PC-9 (cell line): ENCODE results near the gene MAML3. TPM values are rescaled to one million over a fixed set of nuclear protein-coding genes. Genes with fewer than 3 reads are reported as not detected.

Experiments
- BruUV-seq: library from RNA; stranded (reverse); fragments of 400-500 nt; replicated peaks from 2 replicates; lab custom pipeline; 2021; lab: Mats Ljungman, UMichigan
- CTCF ChIA-PET: fragments of 300-600 bp; sonication (Branson Sonifier 250); formaldehyde crosslinking; loops from one replicate; lab custom pipeline; 2022; ENCODE audit warnings: antibody characterized with exemption; lab: Charles Lee
- POLR2A ChIA-PET: fragments of 300-600 bp; sonication (Branson Sonifier 250); formaldehyde crosslinking; loops from one replicate; lab custom pipeline; 2022; ENCODE audit warnings: antibody characterized with exemption; ENCODE audit not compliant: unreplicated experiment; lab: Charles Lee
- DNase-seq, 2 experiments: peaks; one replicate each; pipeline versions ENCODE4 v3.0.0 to v3.0.0-alpha.2; 2015 to 2022; ENCODE audit warnings: mixed read lengths in 1 of 2
- H2AFZ ChIP-seq: fragments of 200-600 bp; sonication (generic); 2 replicates; pipeline ENCODE4 v1.8.1; 2017; ENCODE audit warnings: antibody characterized with exemption
- H3F3A ChIP-seq: fragments of 200-600 bp; sonication (generic); 2 replicates; pipeline ENCODE4 v1.8.1; 2017; ENCODE audit warnings: antibody characterized with exemption, mild to moderate bottlenecking, low read depth; ENCODE audit not compliant: insufficient read depth
- H3K27ac ChIP-seq: fragments of 200-600 bp; sonication (generic); 2 replicates; pipeline ENCODE4 v1.6.1; 2016; ENCODE audit warnings: mixed run types
- H3K27me3 ChIP-seq: fragments of 200-600 bp; sonication (generic); 2 replicates; pipeline ENCODE4 v1.6.1; 2016; ENCODE audit warnings: low read depth, mixed run types; ENCODE audit not compliant: insufficient read depth
- H3K36me3 ChIP-seq: fragments of 200-600 bp; sonication (generic); 2 replicates; pipeline ENCODE4 v1.6.1; 2016; ENCODE audit warnings: low read depth, mixed run types
- H3K4me1 ChIP-seq: fragments of 200-600 bp; sonication (generic); replicated peaks from 2 replicates; pipeline ENCODE4 v1.6.1; 2016; ENCODE audit warnings: mixed run types; ENCODE audit not compliant: insufficient read depth
- H3K4me2 ChIP-seq: fragments of 200-600 bp; sonication (generic); 2 replicates; pipeline ENCODE4 v1.6.1; 2017; ENCODE audit warnings: mixed run types
- H3K4me3 ChIP-seq: fragments of 200-600 bp; sonication (generic); 2 replicates; pipeline ENCODE4 v1.6.1; 2016; ENCODE audit warnings: mixed run types
- H3K79me2 ChIP-seq: fragments of 200-600 bp; sonication (generic); 2 replicates; pipeline ENCODE4 v1.6.1; 2017; ENCODE audit warnings: low read depth, mixed run types
- H3K9me2 ChIP-seq: fragments of 200-600 bp; sonication (generic); 2 replicates; pipeline ENCODE4 v1.8.1; 2017; ENCODE audit warnings: mild to moderate bottlenecking; ENCODE audit not compliant: insufficient read depth
- H3K9me3 ChIP-seq: fragments of 200-600 bp; sonication (generic); 2 replicates; pipeline ENCODE4 v1.8.1; 2016; ENCODE audit warnings: low read depth; ENCODE audit not compliant: insufficient read depth
- H4K20me1 ChIP-seq: fragments of 200-600 bp; sonication (generic); 2 replicates; pipeline ENCODE4 v1.8.1; 2017; ENCODE audit not compliant: insufficient read depth
- EZH2 ChIP-seq: fragments of 200-600 bp; sonication (generic); IDR thresholded peaks from 2 replicates; pipeline ENCODE4 v1.8.0; 2017; ENCODE audit warnings: antibody characterized with exemption, low read depth
- intact Hi-C: fragments of 100-400 bp; cut with micrococcal nuclease; formaldehyde crosslinking; loops from one replicate; pipeline ENCODE4 v1.10.0; 2022; ENCODE audit not compliant: unreplicated experiment
- total RNA-seq: library from RNA; stranded (reverse); gene quantifications from 2 replicates; pipeline ENCODE4 v1.2.3, GENCODE V29; 2021
- TF ChIP-seq, protein P1 (sequence below): fragments of 200-600 bp; sonication (generic); conservative IDR thresholded peaks from 2 replicates; pipeline ENCODE4 v1.6.1; 2017; ENCODE audit warnings: mixed run types, antibody characterized with exemption, mild to moderate bottlenecking, moderate library complexity

Gene MAML3
- total RNA-seq, 1 experiment from 2014 or later = 15.2 TPM

DNA sequence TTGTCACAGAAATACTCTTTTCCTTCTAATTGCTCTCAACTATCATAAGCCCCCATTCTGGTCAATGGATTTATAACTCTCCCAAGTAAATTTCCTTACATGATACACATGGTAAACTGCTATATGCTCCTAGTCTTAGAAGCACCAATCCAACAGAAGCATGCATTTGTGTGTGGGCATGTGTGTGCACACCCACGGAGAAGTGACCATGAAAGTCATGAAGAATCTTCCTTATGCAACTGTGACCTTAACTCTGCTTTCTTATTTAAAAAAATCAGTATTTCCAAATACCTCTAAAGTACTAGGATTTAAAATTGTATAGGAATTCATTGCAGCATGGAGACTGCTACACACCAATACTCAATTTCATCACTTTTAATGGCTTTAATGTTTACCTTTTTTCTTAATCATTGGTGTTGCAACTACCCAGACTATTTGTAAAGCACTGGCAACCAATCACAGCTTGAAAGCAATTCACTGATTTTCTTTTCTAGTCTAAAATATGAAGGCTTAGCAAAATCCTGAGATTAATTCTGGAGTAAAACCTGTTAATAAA lies 47.6 kb downstream of the MAML3 start:
- ChIA-PET CTCF (no interaction called here), POLR2A (interaction anchor here (0.7 kb wide), 1 partner anchor 148 kb away, joined by 3 read pairs; no protein-coding TSS in a partner anchor)
- DNase-seq = peak in 1 of 2 experiments; percentile 77
- TF ChIP-seq, protein P1, sequence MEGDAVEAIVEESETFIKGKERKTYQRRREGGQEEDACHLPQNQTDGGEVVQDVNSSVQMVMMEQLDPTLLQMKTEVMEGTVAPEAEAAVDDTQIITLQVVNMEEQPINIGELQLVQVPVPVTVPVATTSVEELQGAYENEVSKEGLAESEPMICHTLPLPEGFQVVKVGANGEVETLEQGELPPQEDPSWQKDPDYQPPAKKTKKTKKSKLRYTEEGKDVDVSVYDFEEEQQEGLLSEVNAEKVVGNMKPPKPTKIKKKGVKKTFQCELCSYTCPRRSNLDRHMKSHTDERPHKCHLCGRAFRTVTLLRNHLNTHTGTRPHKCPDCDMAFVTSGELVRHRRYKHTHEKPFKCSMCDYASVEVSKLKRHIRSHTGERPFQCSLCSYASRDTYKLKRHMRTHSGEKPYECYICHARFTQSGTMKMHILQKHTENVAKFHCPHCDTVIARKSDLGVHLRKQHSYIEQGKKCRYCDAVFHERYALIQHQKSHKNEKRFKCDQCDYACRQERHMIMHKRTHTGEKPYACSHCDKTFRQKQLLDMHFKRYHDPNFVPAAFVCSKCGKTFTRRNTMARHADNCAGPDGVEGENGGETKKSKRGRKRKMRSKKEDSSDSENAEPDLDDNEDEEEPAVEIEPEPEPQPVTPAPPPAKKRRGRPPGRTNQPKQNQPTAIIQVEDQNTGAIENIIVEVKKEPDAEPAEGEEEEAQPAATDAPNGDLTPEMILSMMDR = no peak
- no peak for TF ChIP-seq EZH2
- Histone ChIP-seq H3K27ac (peak overlapping the region; percentile 76), H2AFZ (no peak overlapping the region), H3K27me3 (no peaks in the 10 kb centered on the region), H3K9me2 (no peaks in the 10 kb centered on the region), H3K36me3 (no peaks in the 10 kb centered on the region), H3K9me3 (no peaks in the 10 kb centered on the region), H3K4me2 (peak overlapping the region; percentile 55), H4K20me1 (no peaks in the 10 kb centered on the region), H3K4me3 (no peak overlapping the region), H3K79me2 (peaks cover 64% of the 10 kb centered on the region), H3K4me1 (peaks cover 38% of the 10 kb centered on the region), H3F3A (peaks cover 24% of the 10 kb centered on the region; the same call in 1 of the 2 replicates)
- intact Hi-C loops = no loop called here
- no TSS peak for BruUV-seq

DNA sequence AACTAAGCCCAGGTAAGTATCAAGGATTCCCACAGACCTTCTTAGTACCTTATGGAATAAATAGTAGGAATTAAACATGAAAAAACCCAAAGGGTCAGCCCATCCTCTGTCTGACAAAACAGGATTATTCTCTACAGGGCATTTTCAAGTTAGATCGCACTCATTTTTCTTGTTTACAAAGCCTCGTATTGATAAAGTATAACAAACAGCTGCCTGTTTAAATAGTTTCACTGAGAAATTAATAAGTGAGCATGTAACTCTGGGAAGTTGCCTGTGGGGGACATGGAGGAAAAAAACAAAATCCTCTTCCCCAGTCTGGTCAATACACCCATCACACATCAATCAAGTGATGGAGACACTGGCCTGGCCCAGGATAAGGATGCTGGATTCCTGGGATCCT lies 48.5 kb downstream of the MAML3 start:
- intact Hi-C loops = no loop called here
- Histone ChIP-seq H3F3A (peaks cover 24% of the 10 kb centered on the region; the same call in 1 of the 2 replicates), H3K4me2 (no peak overlapping the region), H3K79me2 (peaks cover 73% of the 10 kb centered on the region), H4K20me1 (no peaks in the 10 kb centered on the region), H3K27me3 (no peaks in the 10 kb centered on the region), H3K27ac (peak overlapping the region; percentile 76; the same call in 1 of the 2 replicates), H3K9me2 (no peaks in the 10 kb centered on the region), H3K36me3 (no peaks in the 10 kb centered on the region), H2AFZ (no peak overlapping the region), H3K9me3 (no peaks in the 10 kb centered on the region), H3K4me1 (peaks cover 40% of the 10 kb centered on the region), H3K4me3 (no peak overlapping the region)
- no TSS peak for BruUV-seq
- DNase-seq = no peak
- TF ChIP-seq, protein P1 = no peak
- TF ChIP-seq EZH2 = no peak
- CTCF ChIA-PET = no interaction called here
- POLR2A ChIA-PET = interaction anchor here (0.5 kb wide), 1 partner anchor 12 kb away, joined by 4 read pairs; no protein-coding TSS in a partner anchor

DNA sequence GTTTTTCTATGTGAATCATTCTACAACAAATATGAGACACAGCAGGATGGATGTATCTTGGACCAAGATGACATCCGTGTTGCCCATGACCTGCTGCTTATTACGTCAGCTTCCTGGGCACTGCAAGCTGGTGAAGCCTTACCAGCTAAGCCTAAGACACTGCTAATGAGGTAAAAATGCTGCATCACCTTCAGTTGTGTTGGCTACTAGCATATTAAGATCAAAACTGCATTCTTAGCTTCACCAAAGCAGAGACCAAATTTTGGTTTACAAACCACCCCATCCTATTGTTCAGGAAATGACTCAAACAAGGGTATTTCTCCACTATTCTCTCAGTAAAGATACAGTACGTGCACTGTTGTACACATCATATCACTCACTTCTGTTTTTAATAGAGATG lies 50.3 kb downstream of the MAML3 start:
- Histone ChIP-seq H3K36me3 (no peaks in the 10 kb centered on the region), H3K27me3 (no peaks in the 10 kb centered on the region), H3K27ac (peak overlapping the region; percentile 75), H3K4me1 (peaks cover 57% of the 10 kb centered on the region), H3K4me3 (no peak overlapping the region), H2AFZ (no peak overlapping the region), H4K20me1 (no peaks in the 10 kb centered on the region), H3F3A (peaks cover 26% of the 10 kb centered on the region; the same call in 1 of the 2 replicates), H3K9me3 (no peaks in the 10 kb centered on the region), H3K9me2 (no peaks in the 10 kb centered on the region), H3K4me2 (no peak overlapping the region), H3K79me2 (peaks cover 84% of the 10 kb centered on the region)
- intact Hi-C loops = no loop called here
- DNase-seq = peak in 1 of 2 experiments; percentile 47
- ChIA-PET CTCF (no interaction called here), POLR2A (no interaction called here)
- no TSS peak for BruUV-seq
- TF ChIP-seq, protein P1 = no peak
- TF ChIP-seq EZH2 = no peak
